ENCODE results near the gene ZNF319. TPM values are rescaled to one million over a fixed set of nuclear protein-coding genes. Genes with fewer than 3 reads are reported as not detected.
A peak's percentile ranks its signal among the peaks of the same experiment; 100 is the strongest.
"Not testable (repeated sequence)": the region's sequence is repeated elsewhere in the genome, so short reads cannot be mapped to it uniquely, and the experiment has no call there.

ZNF319 gene
- total RNA-seq, 2 experiments from 2014 or later: 21.5 to 21.8 TPM

DNA sequence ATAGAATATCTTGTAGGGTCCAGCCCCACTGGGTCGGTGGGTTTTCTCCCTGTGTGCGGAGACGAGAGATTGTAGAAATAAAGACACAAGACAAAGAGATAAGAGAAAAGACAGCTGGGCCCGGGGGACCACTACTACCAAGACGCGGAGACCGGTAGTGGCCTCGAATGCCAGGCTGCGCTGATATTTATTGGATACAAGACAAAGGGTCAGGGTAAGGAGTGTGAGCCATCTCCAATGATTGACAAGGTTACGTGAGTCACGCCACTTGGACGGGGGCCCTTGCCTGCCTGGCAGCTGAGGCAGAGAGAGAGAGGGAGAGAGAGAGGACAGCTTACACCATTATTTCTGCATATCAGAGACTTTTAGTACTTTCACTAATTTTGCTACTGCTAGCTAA lies 4.3 kb upstream of the ZNF319 start:
- DNase-seq; POLR2A ChIA-PET; H3K27ac Mint-ChIP-seq; H3K27me3 Mint-ChIP-seq; H3K4me3 Mint-ChIP-seq; ATAC-seq (ENCODE audit: low read depth); H3K9me3 Mint-ChIP-seq: not testable (repeated sequence)
- peaks cover 21% of the 10 kb centered on the region for H3K36me3 Mint-ChIP-seq
- H3K4me1 Mint-ChIP-seq: peaks cover 24% of the 10 kb centered on the region

DNA sequence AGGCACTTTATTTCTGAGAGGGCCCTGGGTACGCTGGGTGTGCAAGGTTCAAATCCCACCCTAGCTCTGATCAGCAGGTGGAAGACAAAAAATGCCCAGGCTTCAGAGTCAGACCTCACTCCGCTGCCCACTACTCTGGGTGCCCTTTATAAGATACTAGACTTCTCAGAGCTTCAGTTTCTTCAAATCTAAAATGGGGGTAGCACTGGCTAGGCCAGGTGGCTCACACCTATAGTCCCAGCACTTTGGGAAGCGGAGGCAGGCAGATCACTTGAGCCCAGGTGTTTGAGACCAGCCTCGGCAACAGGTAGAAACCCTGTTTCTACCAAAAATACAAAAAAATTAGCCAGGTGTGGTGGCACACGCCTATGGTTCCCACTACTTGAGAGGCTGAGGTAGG lies 2.5 kb upstream of the ZNF319 start:
- ATAC-seq (ENCODE audit: low read depth) (no peak), DNase-seq (no peak)
- Mint-ChIP-seq H3K4me1 (peaks cover 38% of the 10 kb centered on the region), H3K27ac (no peak overlapping the region), H3K4me3 (no peak overlapping the region), H3K36me3 (peaks cover 25% of the 10 kb centered on the region), H3K9me3 (no peaks in the 10 kb centered on the region), H3K27me3 (no peaks in the 10 kb centered on the region)
- POLR2A ChIA-PET: no interaction called here

DNA sequence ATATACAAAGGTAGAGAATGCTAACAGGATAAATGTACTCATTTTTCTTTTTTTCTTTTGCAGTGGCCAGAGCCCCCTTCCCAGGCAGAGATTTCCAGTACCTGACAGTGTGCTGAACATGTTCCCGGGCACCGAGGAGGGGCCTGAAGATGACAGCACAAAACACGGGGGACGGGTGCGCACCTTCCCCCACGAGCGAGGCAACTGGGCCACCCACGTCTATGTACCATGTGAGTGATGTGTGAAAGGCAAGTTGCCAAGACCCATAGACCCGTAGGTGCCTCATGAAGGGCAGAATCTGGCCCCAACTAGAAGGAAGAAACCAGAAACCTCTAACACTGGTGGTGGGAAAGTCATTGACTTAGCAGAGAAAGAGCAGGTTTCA lies 1.9 kb upstream of the ZNF319 start:
- peaks cover 25% of the 10 kb centered on the region for H3K36me3 Mint-ChIP-seq
- H3K9me3 Mint-ChIP-seq: no peaks in the 10 kb centered on the region
- no peak for ATAC-seq (ENCODE audit: low read depth)
- no peak overlapping the region for H3K4me3 Mint-ChIP-seq
- H3K27me3 Mint-ChIP-seq: no peaks in the 10 kb centered on the region
- POLR2A ChIA-PET: interaction anchor here (0.6 kb wide), 1 partner anchor 69 kb away, joined by 3 read pairs; no protein-coding TSS in a partner anchor
- no peak overlapping the region for H3K27ac Mint-ChIP-seq
- H3K4me1 Mint-ChIP-seq: peaks cover 41% of the 10 kb centered on the region
- DNase-seq: no peak

DNA sequence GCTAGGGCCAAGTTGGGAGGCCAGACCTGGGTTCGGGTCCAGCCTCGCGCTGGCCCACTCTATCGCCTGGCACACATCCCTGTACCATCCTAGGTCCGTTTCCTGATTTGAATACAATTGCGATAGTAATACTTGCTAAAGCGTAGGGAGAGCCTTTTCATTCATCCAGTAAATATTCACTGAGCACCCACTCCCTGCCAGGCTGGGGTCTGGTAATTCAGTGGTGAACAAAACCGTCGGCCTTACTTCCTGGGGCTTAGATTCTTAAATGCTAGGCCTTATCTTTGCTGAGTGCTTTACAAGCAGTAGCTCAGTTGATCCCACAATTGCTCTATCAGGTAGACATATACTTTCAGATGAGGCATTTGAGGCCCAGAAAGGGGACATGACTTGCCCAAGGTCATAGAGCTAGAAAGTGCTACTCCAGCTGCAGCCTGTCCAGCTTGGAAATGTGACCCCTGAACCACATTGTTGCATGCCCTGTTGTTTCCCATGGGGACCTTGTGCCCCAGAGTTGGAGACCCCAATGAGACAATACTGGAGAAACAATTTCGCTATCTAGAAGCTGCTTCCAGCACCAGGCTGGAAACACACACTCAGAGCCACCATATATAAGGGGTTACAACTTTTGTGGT lies 1.4 kb upstream of the ZNF319 start:
- Mint-ChIP-seq H3K9me3 (no peaks in the 10 kb centered on the region), H3K27me3 (no peaks in the 10 kb centered on the region), H3K4me1 (peaks cover 42% of the 10 kb centered on the region), H3K4me3 (peak overlapping the region; percentile 95), H3K36me3 (peaks cover 21% of the 10 kb centered on the region), H3K27ac (peak overlapping the region; percentile 50)
- DNase-seq (no peak), ATAC-seq (ENCODE audit: low read depth) (no peak)
- POLR2A ChIA-PET: interaction anchor here (0.6 to 2.6 kb wide), 6 partner anchors 68 to 468 kb away, joined by 3 to 11 read pairs (median 6); partner anchors contain the start of gene CFAP20

DNA sequence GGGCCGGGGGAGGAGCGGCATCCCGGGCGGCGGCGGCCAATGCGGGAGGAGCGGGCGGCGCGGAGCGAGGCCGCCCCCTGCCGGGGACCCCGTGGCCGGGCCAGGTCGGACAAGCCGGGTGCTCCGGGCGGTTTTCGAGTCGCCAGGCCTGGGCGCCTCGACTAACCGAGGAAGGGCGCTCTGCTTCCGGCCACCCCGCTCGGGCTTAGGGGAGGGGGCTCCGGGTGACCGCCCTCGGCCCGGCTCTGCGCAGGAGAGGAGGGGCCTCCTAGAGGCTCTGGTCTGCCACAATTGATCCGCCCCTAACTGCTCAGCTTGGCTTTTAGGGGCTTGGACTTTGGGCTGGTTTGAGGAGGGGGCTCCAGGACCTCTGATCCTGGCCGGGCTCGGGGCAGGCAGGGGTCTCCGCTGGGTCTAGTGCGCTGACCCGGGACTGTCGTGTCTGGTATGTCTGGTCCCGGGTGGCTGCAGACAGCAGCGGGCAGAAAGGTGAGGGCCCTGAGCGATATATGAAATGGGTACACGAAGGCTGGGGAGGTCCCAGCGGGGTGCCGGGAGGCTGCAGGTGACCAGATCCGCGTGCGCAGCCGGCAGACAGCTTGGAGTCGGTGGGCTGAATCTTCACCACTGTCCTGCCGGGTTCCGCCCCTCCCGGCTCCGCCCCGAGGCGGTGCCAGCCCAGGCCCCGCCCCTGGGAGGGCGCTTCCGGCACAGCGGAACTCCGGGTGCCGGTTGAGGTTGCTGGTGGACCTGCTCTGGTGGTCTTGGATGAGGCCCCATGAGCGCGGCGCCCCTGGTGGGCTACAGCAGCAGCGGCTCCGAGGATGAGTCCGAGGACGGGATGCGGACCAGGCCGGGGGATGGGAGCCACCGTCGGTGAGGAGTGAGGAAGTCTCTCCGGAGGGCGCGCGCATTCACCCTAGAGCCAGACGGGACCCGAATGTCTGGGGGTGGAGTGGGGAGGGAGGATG lies 519 bp upstream of the ZNF319 start, which contains the start of gene USB1:
Gene USB1 (plus strand): TSS at position 702 of the 971 bp plus-strand sequence. CDS start 77 bp downstream, at position 779.
- peaks cover 42% of the 10 kb centered on the region for H3K4me1 Mint-ChIP-seq
- H3K27me3 Mint-ChIP-seq: no peaks in the 10 kb centered on the region
- DNase-seq (peak; percentile 98), ATAC-seq (ENCODE audit: low read depth) (peak; percentile 57)
- peak within 1 kb of the TSS; percentile 92 for H3K27ac Mint-ChIP-seq
- H3K4me3 Mint-ChIP-seq: peak within 1 kb of the TSS; percentile 95
- POLR2A ChIA-PET: interaction anchor here (0.6 to 2.6 kb wide), 10 partner anchors 9 to 467 kb away, joined by 3 to 11 read pairs (median 4); partner anchors contain the start of genes CFAP20 and KATNB1
- peaks cover 14% of the 10 kb centered on the region for H3K36me3 Mint-ChIP-seq
- H3K9me3 Mint-ChIP-seq: no peaks in the 10 kb centered on the region

DNA sequence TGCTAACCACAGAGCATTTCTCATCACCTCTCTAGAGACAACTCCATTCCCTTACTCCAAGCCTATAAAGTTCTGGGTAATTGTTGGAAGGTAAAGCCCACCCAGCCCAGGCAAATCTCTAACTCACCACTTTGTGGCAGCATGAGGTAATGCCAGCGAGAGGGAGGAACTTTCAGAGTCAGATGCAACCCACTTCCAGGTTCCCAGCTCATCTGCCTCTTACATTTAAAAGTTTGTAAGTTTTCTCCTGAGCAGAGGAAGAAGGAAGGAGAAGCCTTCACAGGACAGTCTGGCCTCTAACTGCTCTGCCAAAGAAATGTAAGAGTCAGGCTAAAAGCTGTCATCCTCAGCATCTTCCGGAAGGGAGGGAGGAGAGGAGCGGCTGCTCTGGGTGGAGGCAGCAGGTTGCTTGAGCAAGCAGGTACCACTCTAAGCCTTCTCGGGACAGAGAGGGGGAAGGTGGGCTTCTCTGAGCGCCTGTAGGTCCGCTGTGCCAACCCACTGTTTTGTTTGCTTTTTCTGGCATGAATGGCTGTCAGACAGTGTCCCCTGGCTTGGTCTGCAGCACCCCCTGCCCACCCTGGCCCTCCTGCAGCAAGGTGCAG lies 1.0 kb downstream of the ZNF319 start:
- Mint-ChIP-seq H3K4me1 (peaks cover 50% of the 10 kb centered on the region), H3K36me3 (peaks cover 11% of the 10 kb centered on the region), H3K9me3 (no peaks in the 10 kb centered on the region), H3K27ac (peak overlapping the region; percentile 88), H3K4me3 (peak overlapping the region; percentile 84), H3K27me3 (no peaks in the 10 kb centered on the region)
- DNase-seq: no peak
- POLR2A ChIA-PET: interaction anchor here (0.6 to 2.6 kb wide), 8 partner anchors 11 to 1135 kb away, joined by 3 to 11 read pairs (median 6); partner anchors contain the start of genes CFAP20 and KATNB1
- no peak for ATAC-seq (ENCODE audit: low read depth)

DNA sequence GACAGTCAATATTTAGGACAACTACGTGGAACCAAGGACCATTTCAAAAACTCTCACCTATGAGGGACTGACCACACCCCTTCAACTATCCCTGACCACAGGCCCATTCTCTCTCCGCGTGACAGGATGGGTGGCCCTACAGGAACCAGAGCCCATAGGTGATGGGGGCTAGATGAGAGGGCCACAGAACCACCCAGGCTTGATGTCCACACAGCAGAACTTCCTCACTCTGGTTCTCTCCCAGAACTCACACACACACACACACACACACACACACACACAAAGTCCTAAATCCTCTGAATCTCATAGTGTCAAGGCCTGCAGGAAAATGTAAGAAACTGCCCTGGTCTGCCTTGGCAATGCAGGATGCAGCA lies 1.5 kb downstream of the ZNF319 start:
- H3K4me3 Mint-ChIP-seq: peak overlapping the region; percentile 84
- POLR2A ChIA-PET: interaction anchor here (0.8 to 2.6 kb wide), 7 partner anchors 10 to 422 kb away, joined by 3 to 11 read pairs (median 5); partner anchors contain the start of gene CFAP20
- peaks cover 9% of the 10 kb centered on the region for H3K36me3 Mint-ChIP-seq
- ATAC-seq (ENCODE audit: low read depth): no peak
- H3K4me1 Mint-ChIP-seq: peaks cover 48% of the 10 kb centered on the region
- peak overlapping the region; percentile 88 for H3K27ac Mint-ChIP-seq
- DNase-seq: no peak
- no peaks in the 10 kb centered on the region for H3K9me3 Mint-ChIP-seq
- H3K27me3 Mint-ChIP-seq: no peaks in the 10 kb centered on the region

DNA sequence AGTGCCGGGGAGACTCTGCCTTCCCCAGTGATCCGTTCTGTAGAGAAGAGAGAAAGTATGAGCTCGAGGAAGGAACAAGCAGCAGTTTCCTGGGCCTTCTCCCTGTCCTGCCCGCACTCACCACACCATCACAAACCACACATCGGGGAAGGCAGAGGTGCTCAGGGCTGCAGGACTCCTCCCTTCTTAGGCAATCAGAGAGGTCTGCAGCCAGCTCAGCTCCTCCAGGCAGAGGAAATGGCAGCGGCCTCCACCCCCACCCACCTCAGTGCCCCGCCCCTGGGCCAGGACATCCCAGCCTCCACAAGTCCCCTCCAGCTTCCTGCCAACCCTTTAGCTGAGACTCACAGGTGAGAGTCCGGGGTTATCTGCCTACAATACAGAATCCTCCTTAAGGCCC lies 2.0 kb downstream of the ZNF319 start:
- POLR2A ChIA-PET: interaction anchor here (0.8 to 1.2 kb wide), 5 partner anchors 9 to 422 kb away, joined by 3 to 5 read pairs (median 5); partner anchors contain the start of gene CFAP20
- Mint-ChIP-seq H3K9me3 (no peaks in the 10 kb centered on the region), H3K4me3 (peak overlapping the region; percentile 84), H3K27me3 (no peaks in the 10 kb centered on the region), H3K36me3 (peaks cover 6% of the 10 kb centered on the region), H3K27ac (peak overlapping the region; percentile 88), H3K4me1 (peaks cover 45% of the 10 kb centered on the region)
- ATAC-seq (ENCODE audit: low read depth) (peak; percentile 60), DNase-seq (peak; percentile 75)

DNA sequence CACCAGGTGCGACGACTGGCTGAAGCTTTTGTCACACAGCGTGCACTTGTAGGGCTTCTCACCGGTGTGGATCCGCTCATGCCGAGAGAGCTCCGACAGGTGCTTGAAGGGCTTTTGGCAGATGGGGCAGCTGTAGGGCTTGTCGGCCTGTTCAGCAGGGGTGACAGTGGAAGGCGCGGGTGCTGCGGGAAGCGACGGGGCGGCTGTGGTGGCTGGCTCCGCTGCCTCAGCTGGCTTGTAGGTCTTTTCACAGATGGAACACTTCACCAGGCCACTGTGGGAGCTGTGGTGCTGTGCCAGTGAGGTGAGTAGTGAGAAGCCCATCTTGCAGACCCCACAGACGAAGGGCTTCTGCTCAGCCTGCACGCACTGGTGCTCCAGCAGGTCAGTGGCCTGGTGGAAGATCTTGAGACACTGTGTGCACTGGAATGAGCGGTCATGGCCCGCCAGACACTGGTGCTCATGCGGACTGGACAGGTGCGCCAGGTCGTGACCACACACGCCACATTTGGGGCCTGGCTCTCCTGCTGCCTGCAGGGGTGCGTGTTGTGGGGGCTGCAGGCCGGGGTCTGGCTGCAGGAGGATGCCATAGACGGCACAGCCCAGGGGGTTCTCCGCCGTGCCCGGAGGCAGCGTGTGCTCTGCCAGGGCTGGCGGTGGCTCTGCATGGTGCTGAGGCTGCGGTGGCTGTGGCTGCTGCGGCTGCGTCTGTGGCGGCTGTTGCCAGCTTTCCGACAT lies 2.8 kb downstream of the ZNF319 start:
- no peaks in the 10 kb centered on the region for H3K9me3 Mint-ChIP-seq
- peaks cover 45% of the 10 kb centered on the region for H3K4me1 Mint-ChIP-seq
- DNase-seq (no peak), ATAC-seq (ENCODE audit: low read depth) (no peak)
- peaks cover 6% of the 10 kb centered on the region for H3K36me3 Mint-ChIP-seq
- peak overlapping the region; percentile 88 for H3K27ac Mint-ChIP-seq
- POLR2A ChIA-PET: interaction anchor here (0.9 to 1.2 kb wide), 4 partner anchors 18 to 421 kb away, joined by 3 to 5 read pairs (median 4); partner anchors contain the start of gene CFAP20
- no peaks in the 10 kb centered on the region for H3K27me3 Mint-ChIP-seq
- H3K4me3 Mint-ChIP-seq: peak overlapping the region; percentile 84

DNA sequence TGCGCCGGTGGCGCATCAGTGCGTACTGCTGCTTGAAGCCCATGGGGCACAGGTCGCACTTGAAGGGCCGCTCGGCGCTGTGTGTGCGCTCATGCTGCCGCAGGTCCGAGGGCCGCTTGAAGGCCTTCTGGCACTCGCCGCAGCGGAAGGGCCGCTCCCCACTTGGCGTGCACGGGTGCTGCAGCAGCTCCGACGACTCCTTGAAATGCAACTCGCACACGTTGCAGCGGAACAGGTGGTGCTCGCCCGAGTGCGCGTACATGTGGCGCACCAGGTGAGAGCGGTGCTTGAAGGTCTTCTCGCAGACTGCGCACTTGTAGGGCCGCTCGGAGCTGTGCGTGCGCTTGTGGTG lies 3.3 kb downstream of the ZNF319 start:
- H3K4me3 Mint-ChIP-seq: peak overlapping the region; percentile 50
- H3K36me3 Mint-ChIP-seq: peaks cover 6% of the 10 kb centered on the region
- no peak for ATAC-seq (ENCODE audit: low read depth)
- H3K4me1 Mint-ChIP-seq: peaks cover 42% of the 10 kb centered on the region
- no peaks in the 10 kb centered on the region for H3K27me3 Mint-ChIP-seq
- no peak for DNase-seq
- no peak overlapping the region for H3K27ac Mint-ChIP-seq
- POLR2A ChIA-PET: no interaction called here
- no peaks in the 10 kb centered on the region for H3K9me3 Mint-ChIP-seq

DNA sequence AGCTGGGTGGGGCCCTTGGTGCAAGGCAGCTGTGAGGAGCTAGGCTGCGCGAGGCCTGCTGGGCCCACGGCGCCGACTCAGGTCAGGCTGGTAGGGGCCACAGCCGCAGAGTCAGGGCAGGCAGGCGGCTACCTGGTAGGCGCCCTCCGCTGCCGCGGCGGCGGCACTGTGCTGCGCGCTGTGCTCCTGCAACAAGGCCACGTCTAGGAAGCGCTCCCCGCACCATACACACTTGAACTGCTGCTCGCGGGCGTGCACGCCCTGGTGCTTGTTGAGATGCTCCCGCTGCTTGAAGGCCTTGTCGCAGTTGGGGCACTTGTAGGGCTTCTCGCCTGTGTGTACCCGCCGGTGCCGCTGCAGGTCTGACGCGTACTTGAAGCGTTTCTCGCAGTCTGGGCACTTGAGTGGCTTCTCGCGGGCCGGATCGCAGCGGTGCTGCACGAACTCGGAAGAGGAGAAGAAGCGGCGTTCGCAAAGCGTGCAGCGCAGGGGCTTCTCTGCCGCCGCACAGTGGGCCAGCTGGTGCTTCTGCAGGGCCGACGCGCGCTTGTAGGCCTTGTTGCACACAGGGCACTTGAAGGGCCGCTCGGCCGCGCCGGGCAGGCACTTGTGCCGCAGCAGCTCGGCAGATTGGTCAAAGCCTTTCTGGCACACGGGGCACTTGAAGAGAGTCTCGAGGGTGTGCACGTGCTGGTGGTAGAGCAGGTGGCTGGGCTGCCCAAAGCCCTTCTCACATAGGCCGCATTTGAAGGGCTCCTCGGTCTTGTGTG lies 3.9 kb downstream of the ZNF319 start:
- POLR2A ChIA-PET: no interaction called here
- no peak for ATAC-seq (ENCODE audit: low read depth)
- Mint-ChIP-seq H3K27ac (no peak overlapping the region), H3K36me3 (peaks cover 6% of the 10 kb centered on the region), H3K4me3 (no peak overlapping the region), H3K4me1 (peaks cover 36% of the 10 kb centered on the region), H3K27me3 (no peaks in the 10 kb centered on the region), H3K9me3 (no peaks in the 10 kb centered on the region)
- no peak for DNase-seq

Data from activated naive CD8-positive, alpha-beta T cell treated with anti-CD3 and anti-CD28 coated beads, Interleukin-2, amount 10 ng/mL, durations not matched to agents 7 days and 5 days (primary cell).